Astrocyte (in vitro differentiated cells and primary cell): ENCODE measurements around the gene SPINT4. TPM values are rescaled to one million over a fixed set of nuclear protein-coding genes. Genes with fewer than 3 reads are reported as not detected.
"Not testable (repeated sequence)": the region's sequence is repeated elsewhere in the genome, so short reads cannot be mapped to it uniquely, and the experiment has no call there.

Experiments used
- DNase-seq: peaks from one replicate; pipeline ENCODE4 v3.0.0-alpha.2; 2010; ENCODE audit warnings: low read depth
- FAIRE-seq: peaks from 2 replicates; lab custom pipeline; 2011; peaks lifted over from hg19 to GRCh38; lab: Jason Lieb, UNC
- H2AFZ ChIP-seq: 2 replicates; pipeline ENCODE4 v1.6.0; 2012; ENCODE audit warnings: low read depth, low read length, inconsistent platforms
- H3K27ac ChIP-seq: 2 replicates; pipeline ENCODE4 v1.5.1; 2011; ENCODE audit warnings: low read depth, low read length, inconsistent platforms
- H3K27me3 ChIP-seq: 2 replicates; pipeline ENCODE4 v1.6.0; 2011; ENCODE audit warnings: low read length, inconsistent platforms; ENCODE audit not compliant: insufficient read depth
- H3K36me3 ChIP-seq: 2 replicates; pipeline ENCODE4 v1.5.1; 2011; ENCODE audit warnings: low read length, inconsistent platforms; ENCODE audit not compliant: insufficient read depth
- H3K4me1 ChIP-seq: 2 replicates; pipeline ENCODE4 v1.5.1; 2011; ENCODE audit warnings: low read length, inconsistent platforms; ENCODE audit not compliant: insufficient read depth
- H3K4me2 ChIP-seq: 2 replicates; pipeline ENCODE4 v1.6.0; 2012; ENCODE audit warnings: low read length, inconsistent platforms
- H3K4me3 ChIP-seq: 2 replicates; pipeline ENCODE4 v1.5.1; 2011; ENCODE audit warnings: low read depth, mild to moderate bottlenecking, low read length, inconsistent platforms; ENCODE audit not compliant: insufficient read depth
- H3K79me2 ChIP-seq: 2 replicates; pipeline ENCODE4 v1.6.0; 2012; ENCODE audit warnings: mild to moderate bottlenecking, low read length, inconsistent platforms; ENCODE audit not compliant: insufficient read depth
- H3K9ac ChIP-seq: 2 replicates; pipeline ENCODE4 v1.6.0; 2012; ENCODE audit warnings: mild to moderate bottlenecking, low read length, inconsistent platforms
- H3K9me3 ChIP-seq: 2 replicates; pipeline ENCODE4 v1.5.1; 2012; ENCODE audit warnings: low read depth, mild to moderate bottlenecking, low read length, inconsistent platforms; ENCODE audit not compliant: insufficient read depth
- H4K20me1 ChIP-seq: 2 replicates; pipeline ENCODE4 v1.6.0; 2012; ENCODE audit warnings: low read length, inconsistent platforms; ENCODE audit not compliant: insufficient read depth
- H3K27ac Mint-ChIP-seq: one replicate; pipeline ENCODE4 v1.8.0; 2021; ENCODE audit warnings: mild to moderate bottlenecking, mixed read lengths; ENCODE audit not compliant: unreplicated experiment
- H3K27me3 Mint-ChIP-seq: one replicate; pipeline ENCODE4 v1.8.0; 2021; ENCODE audit warnings: low read depth, mixed read lengths; ENCODE audit not compliant: unreplicated experiment
- H3K36me3 Mint-ChIP-seq: one replicate; pipeline ENCODE4 v1.8.0; 2021; ENCODE audit warnings: low read depth, mixed read lengths; ENCODE audit not compliant: unreplicated experiment
- H3K4me1 Mint-ChIP-seq: one replicate; pipeline ENCODE4 v1.8.0; 2021; ENCODE audit warnings: low read depth, mixed read lengths; ENCODE audit not compliant: unreplicated experiment
- H3K4me3 Mint-ChIP-seq: one replicate; pipeline ENCODE4 v1.8.0; 2021; ENCODE audit warnings: mild to moderate bottlenecking, moderate library complexity, mixed read lengths; ENCODE audit not compliant: unreplicated experiment
- H3K9me3 Mint-ChIP-seq: one replicate; pipeline ENCODE4 v1.8.0; 2021; ENCODE audit warnings: mild to moderate bottlenecking, mixed read lengths; ENCODE audit not compliant: unreplicated experiment
- CTCF ChIP-seq: IDR thresholded peaks from 2 replicates; pipeline ENCODE4 v1.5.1; 2011; ENCODE audit warnings: low read depth, mild to moderate bottlenecking, inconsistent platforms, low read length, moderate library complexity; ENCODE audit not compliant: insufficient read depth
- EZH2 ChIP-seq: IDR thresholded peaks from 2 replicates; pipeline ENCODE4 v1.6.1; 2012; ENCODE audit warnings: mild to moderate bottlenecking, low read length, inconsistent platforms; ENCODE audit not compliant: insufficient read depth
- total RNA-seq: library from RNA; stranded (reverse); gene quantifications from 2 replicates; pipeline ENCODE4 v1.2.1, GENCODE V29; 2021

The SPINT4 gene
- total RNA-seq, 1 donor from 2014 or later, result not detected

GRCh38 chr20:45685896-45686295, 36.3 kb upstream of the SPINT4 start:
- no peak for TF ChIP-seq EZH2
- no peak for TF ChIP-seq CTCF
- Histone ChIP-seq H3K79me2 (no peaks in the 10 kb centered on the region), H3K4me1 (no peaks in the 10 kb centered on the region), H2AFZ (no peak overlapping the region), H3K27me3 (no peaks in the 10 kb centered on the region), H3K4me3 (no peak overlapping the region), H4K20me1 (no peaks in the 10 kb centered on the region), H3K4me2 (no peak overlapping the region), H3K9me3 (no peaks in the 10 kb centered on the region), H3K27ac (no peak overlapping the region), H3K9ac (no peak overlapping the region), H3K36me3 (no peaks in the 10 kb centered on the region)
- FAIRE-seq (no peak), DNase-seq (no peak)
- H3K4me1 Mint-ChIP-seq, result no peaks in the 10 kb centered on the region
- no peak overlapping the region for H3K27ac Mint-ChIP-seq
- no peak overlapping the region for H3K4me3 Mint-ChIP-seq
- H3K36me3 Mint-ChIP-seq, result no peaks in the 10 kb centered on the region
- peaks cover 7% of the 10 kb centered on the region for H3K9me3 Mint-ChIP-seq
- peaks cover 18% of the 10 kb centered on the region for H3K27me3 Mint-ChIP-seq

- H3K9me3 Mint-ChIP-seq, H3K4me2 ChIP-seq, H3K9ac ChIP-seq, H3K27me3 Mint-ChIP-seq, H3K27ac Mint-ChIP-seq, FAIRE-seq, H3K4me3 Mint-ChIP-seq, H3K9me3 ChIP-seq, H3K27me3 ChIP-seq, H3K4me3 ChIP-seq, H3K36me3 ChIP-seq, H3K4me1 ChIP-seq, H3K79me2 ChIP-seq, DNase-seq, H4K20me1 ChIP-seq, H3K36me3 Mint-ChIP-seq, H2AFZ ChIP-seq, H3K4me1 Mint-ChIP-seq, H3K27ac ChIP-seq: not testable (repeated sequence)
Observed at GRCh38 chr20:45693346-45693745, 28.8 kb upstream of the SPINT4 start.

GRCh38 chr20:45695496-45695895, 26.7 kb upstream of the SPINT4 start:
- H3K4me2 ChIP-seq, result no peak overlapping the region
- H3K36me3 ChIP-seq, result no peaks in the 10 kb centered on the region
- DNase-seq (no peak), FAIRE-seq (no peak)
- Mint-ChIP-seq H3K27ac (no peak overlapping the region), H3K9me3 (peaks cover 3% of the 10 kb centered on the region), H3K27me3 (no peaks in the 10 kb centered on the region), H3K4me1 (peaks cover 3% of the 10 kb centered on the region), H3K36me3 (no peaks in the 10 kb centered on the region), H3K4me3 (no peak overlapping the region)
- no peak overlapping the region for H3K9ac ChIP-seq
- no peak overlapping the region for H3K27ac ChIP-seq
- H3K4me1 ChIP-seq, result no peaks in the 10 kb centered on the region
- TF ChIP-seq EZH2 (no peak), CTCF (no peak)
- no peaks in the 10 kb centered on the region for H3K79me2 ChIP-seq
- no peaks in the 10 kb centered on the region for H4K20me1 ChIP-seq
- no peak overlapping the region for H3K4me3 ChIP-seq
- no peak overlapping the region for H2AFZ ChIP-seq
- no peaks in the 10 kb centered on the region for H3K27me3 ChIP-seq
- no peaks in the 10 kb centered on the region for H3K9me3 ChIP-seq
